H4 (cell line): ENCODE results near the gene DLGAP1. TPM values are rescaled to one million over a fixed set of nuclear protein-coding genes. Genes with fewer than 3 reads are reported as not detected.

Experiments
- DNase-seq: peaks from one replicate; pipeline ENCODE4 v3.0.0-alpha.2; 2015; ENCODE audit warnings: low spot score
- total RNA-seq: library from RNA; depleted of rRNA; stranded (reverse); fragments of >200 nt; shearing (Covaris generic); gene quantifications from 2 replicates; pipeline ENCODE4 v1.2.3, GENCODE V29; 2014

DLGAP1 gene
- total RNA-seq, 1 experiment from 2014 or later: not detected

- peak; percentile 33 for DNase-seq
Measured at GRCh38 chr18:3451989-3452749, 1002.9 kb downstream of the DLGAP1 start.

GRCh38 chr18:3451183-3451988 is 1003.7 kb downstream of the DLGAP1 start:
- DNase-seq: peak; percentile 73

- DNase-seq: no peak
Measured at GRCh38 chr18:3450799-3451182, 1004.3 kb downstream of the DLGAP1 start.

- DNase-seq: peak; percentile 86
Measured at GRCh38 chr18:3450012-3450798, 1004.9 kb downstream of the DLGAP1 start, which contains the start of gene TGIF1. Gene TGIF1 (plus strand): TSS chr18:3450172. CDS start chr18:3450490, 318 bp downstream.

- no peak for DNase-seq
Measured at GRCh38 chr18:3449512-3450011, 1005.5 kb downstream of the DLGAP1 start.

GRCh38 chr18:3448838-3449511 is 1006.1 kb downstream of the DLGAP1 start:
- peak; percentile 90 for DNase-seq

GRCh38 chr18:3447895-3448837 is 1006.9 kb downstream of the DLGAP1 start:
- peak; percentile 95 for DNase-seq

- DNase-seq: peak; percentile 46
Measured at GRCh38 chr18:3447068-3447894, 1007.8 kb downstream of the DLGAP1 start.
